GM18870 (cell line): ENCODE data around the gene ANKRD18B.
"Not testable (repeated sequence)": the region's sequence is repeated elsewhere in the genome, so short reads cannot be mapped to it uniquely, and the experiment has no call there.

Source experiments
- ATAC-seq: cut with Tn5 transposase; IDR thresholded peaks from one replicate; pipeline ENCODE4 v1.9.1; 2021; ENCODE audit warnings: moderate library complexity; ENCODE audit not compliant: unreplicated experiment

The ANKRD18B gene

GRCh38 chr9:33604249-33604648, 80.2 kb downstream of the ANKRD18B start:
- ATAC-seq: not testable (repeated sequence)

- ATAC-seq: not testable (repeated sequence)
Measured at GRCh38 chr9:33604936-33605335, 80.9 kb downstream of the ANKRD18B start.

- no peak for ATAC-seq
Measured at GRCh38 chr9:33611358-33611757, 87.3 kb downstream of the ANKRD18B start.

GRCh38 chr9:33612410-33612809, 88.4 kb downstream of the ANKRD18B start:
- not testable (repeated sequence) for ATAC-seq

- ATAC-seq: no peak
Measured at GRCh38 chr9:33614001-33614687, 90.1 kb downstream of the ANKRD18B start.

- ATAC-seq: not testable (repeated sequence)
Measured at GRCh38 chr9:33618370-33618769, 94.3 kb downstream of the ANKRD18B start.

- no peak for ATAC-seq
Measured at GRCh38 chr9:33619666-33620404, 95.8 kb downstream of the ANKRD18B start.

- ATAC-seq: no peak
Measured at GRCh38 chr9:33620738-33621439, 96.8 kb downstream of the ANKRD18B start.
